B cell (primary cell): ENCODE results near the gene SACM1L. TPM values are rescaled to one million over a fixed set of nuclear protein-coding genes. Genes with fewer than 3 reads are reported as not detected.

Experiments
- ATAC-seq: fragments of 200-7000 bp; cut with Tn5 transposase; one replicate; pipeline ENCODE4 v1.10.0; 2021; ENCODE audit warnings: low read depth, mild to moderate bottlenecking, moderate number of reproducible peaks, moderate library complexity
- CTCF ChIA-PET: fragments of 350-600 bp; sonication (Branson Sonifier 250); formaldehyde crosslinking; loops from one replicate; lab custom pipeline; 2021; ENCODE audit warnings: antibody characterized with exemption, inconsistent platforms; lab: Charles Lee
- POLR2A ChIA-PET: fragments of 350-600 bp; sonication (Branson Sonifier 250); formaldehyde crosslinking; loops from one replicate; lab custom pipeline; 2021; ENCODE audit warnings: antibody characterized with exemption; lab: Charles Lee
- DNase-seq: peaks from one replicate; pipeline ENCODE4 v3.0.0; 2013
- H2AFZ ChIP-seq: 2 replicates; pipeline ENCODE4 v1.6.1; 2012; ENCODE audit warnings: mild to moderate bottlenecking, low read depth, low read length; ENCODE audit not compliant: insufficient read depth, poor library complexity, severe bottlenecking
- H3K27ac ChIP-seq, 2 donors: 1 replicate in 1 of 2; 2 replicates in 1 of 2; pipeline ENCODE4 v1.5.1; 2012 to 2013; ENCODE audit warnings: low read length in 2 of 2, mild to moderate bottlenecking in 2 of 2, moderate library complexity in 1 of 2
- H3K27me3 ChIP-seq, 4 experiments: fragments of 200-600 bp in 1 of 4; sonication (generic) in 1 of 4; replicated peaks in 1 of 4; 1 replicate in 2 of 4; 2 replicates in 2 of 4; pipeline versions ENCODE4 v1.6.1 to v1.7.0; 2013 to 2016; ENCODE audit warnings: low read length in 3 of 4, mild to moderate bottlenecking in 2 of 4, mixed read lengths in 1 of 4, moderate library complexity in 1 of 4; ENCODE audit not compliant: insufficient read depth in 4 of 4, control insufficient read depth in 3 of 4; ENCODE audit errors: control extremely low read depth in 1 of 4
- H3K36me3 ChIP-seq, 2 experiments: replicated peaks in 1 of 2; 1 replicate in 1 of 2; 2 replicates in 1 of 2; pipeline versions ENCODE4 v1.6.1 to v1.7.1; 2013; ENCODE audit warnings: low read length in 1 of 2; ENCODE audit not compliant: insufficient read depth in 2 of 2, control insufficient read depth in 1 of 2; ENCODE audit errors: control extremely low read depth in 1 of 2, extremely low read depth in 1 of 2
- H3K4me1 ChIP-seq, 2 donors: fragments of 200-600 bp in 1 of 2; sonication (generic) in 1 of 2; 1 replicate in 1 of 2; 2 replicates in 1 of 2; pipeline versions ENCODE4 v1.5.1 to v1.6.1; 2013 to 2017; ENCODE audit warnings: low read length in 2 of 2; ENCODE audit not compliant: control insufficient read depth in 2 of 2, insufficient read depth in 2 of 2
- H3K4me2 ChIP-seq: replicated peaks from 2 replicates; pipeline ENCODE3; 2012; ENCODE audit warnings: mild to moderate bottlenecking, low read depth, low read length; ENCODE audit not compliant: poor library complexity, severe bottlenecking
- H3K4me3 ChIP-seq, 5 experiments: fragments of 200-600 bp in 1 of 5; sonication (generic) in 1 of 5; 1 replicate in 3 of 5; 2 replicates in 2 of 5; pipeline versions ENCODE4 v1.5.1 to v1.7.0; 2011 to 2016; ENCODE audit warnings: low read length in 4 of 5, mild to moderate bottlenecking in 4 of 5, low read depth in 2 of 5, control low read depth in 1 of 5, moderate library complexity in 1 of 5; ENCODE audit not compliant: insufficient read depth in 1 of 5; ENCODE audit errors: control extremely low read depth in 1 of 5, extremely low read depth in 1 of 5
- H3K79me2 ChIP-seq: fragments of 200-600 bp; sonication (generic); one replicate; pipeline ENCODE4 v1.6.0; 2016; ENCODE audit warnings: low read length; ENCODE audit not compliant: control insufficient read depth, insufficient read depth
- H3K9ac ChIP-seq: fragments of 200-600 bp; sonication (generic); 2 replicates; pipeline ENCODE4 v1.6.1; 2017; ENCODE audit warnings: mild to moderate bottlenecking, low read length, moderate library complexity
- H3K9me3 ChIP-seq, 3 donors: one replicate each; pipeline versions ENCODE4 v1.6.1 to v1.7.1; 2013; ENCODE audit warnings: low read length in 2 of 3; ENCODE audit not compliant: control insufficient read depth in 2 of 3, insufficient read depth in 1 of 3; ENCODE audit errors: control extremely low read depth in 1 of 3
- H4K20me1 ChIP-seq: 2 replicates; pipeline ENCODE4 v1.6.0; 2012; ENCODE audit warnings: mild to moderate bottlenecking, low read length; ENCODE audit not compliant: insufficient read depth, control insufficient read depth, poor library complexity, severe bottlenecking
- H3K27ac Mint-ChIP-seq: one replicate; pipeline ENCODE4 v1.8.0; 2021; ENCODE audit warnings: mixed read lengths
- H3K27me3 Mint-ChIP-seq: one replicate; pipeline ENCODE4 v1.8.0; 2021; ENCODE audit warnings: mixed read lengths
- H3K4me1 Mint-ChIP-seq: one replicate; pipeline ENCODE4 v1.8.0; 2021; ENCODE audit warnings: mixed read lengths
- H3K4me3 Mint-ChIP-seq: one replicate; pipeline ENCODE4 v1.8.0; 2021; ENCODE audit warnings: mixed read lengths
- H3K9me3 Mint-ChIP-seq: one replicate; pipeline ENCODE4 v1.8.0; 2022; ENCODE audit warnings: mixed read lengths; ENCODE audit not compliant: insufficient read depth
- CTCF ChIP-seq: fragments of 200-600 bp; IDR thresholded peaks from one replicate; pipeline ENCODE4 v1.8.0; 2022; ENCODE audit warnings: antibody characterized with exemption, mild to moderate bottlenecking
- EZH2 ChIP-seq: IDR thresholded peaks from 2 replicates; pipeline ENCODE4 v1.6.1; 2012; ENCODE audit warnings: borderline replicate concordance, low read depth, mild to moderate bottlenecking, moderate library complexity, low read length; ENCODE audit not compliant: insufficient read depth, poor library complexity, severe bottlenecking
- WGBS: methylation state at CpG from one replicate; pipeline ENCODE4 v1.1.5; 2013; ENCODE audit warnings: missing lambda C conversion rate; ENCODE audit not compliant: insufficient coverage; 5-methylcytosine and 5-hydroxymethylcytosine counted together
- intact Hi-C: fragments of 100-400 bp; cut with micrococcal nuclease; formaldehyde crosslinking; loops from one replicate; pipeline ENCODE4 v1.10.0; 2022
- polyA plus RNA-seq: library from polyadenylated mRNA; depleted of rRNA; stranded (reverse); fragments of >200 nt; gene quantifications from 2 replicates; pipeline ENCODE4 v1.2.3, GENCODE V29; 2012
- total RNA-seq, 2 donors: library from RNA; stranded (reverse); fragments of 120-200 nt in 1 of 2; gene quantifications; 1 replicate in 1 of 2; 2 replicates in 1 of 2; pipeline versions ENCODE4 v1.2.3 to v1.2.4, GENCODE V29; 2013 to 2022

The SACM1L gene
- total and polyA plus RNA-seq, 2 donors (not counting 1 experiment from before 2014, with no cell fraction given), result 20.7 to 85.7 TPM

- peak overlapping the region in 1 of 2 donors; percentile 66 for H3K27ac ChIP-seq
- H3K4me2 ChIP-seq, result peak overlapping the region; percentile 15
- no peaks in the 10 kb centered on the region for H3K27me3 Mint-ChIP-seq
- H3K27me3 ChIP-seq, result no peaks in the 10 kb centered on the region
- H3K9me3 ChIP-seq, result peaks cover 0 to 5% (median 4%) of the 10 kb centered on the region in 3 donors
- H3K9ac ChIP-seq, result no peak overlapping the region
- ChIA-PET POLR2A (no interaction called here), CTCF (interaction anchor here (0.6 to 7.5 kb wide), 7 partner anchors 9 to 611 kb away, joined by 3 to 247 read pairs (median 6); partner anchors contain the start of gene LIMD1)
- peaks cover 0 to 32% of the 10 kb centered on the region in 2 experiments for H3K36me3 ChIP-seq
- peak overlapping the region; percentile 68 for H3K27ac Mint-ChIP-seq
- peaks cover 9% of the 10 kb centered on the region for H3K9me3 Mint-ChIP-seq
- peaks cover 84% of the 10 kb centered on the region for H3K79me2 ChIP-seq
- no peak overlapping the region for H3K4me3 ChIP-seq
- ATAC-seq, result no peak
- no peak overlapping the region for H2AFZ ChIP-seq
- WGBS, result 94% methylated on average over 2 of the region's 3 CpGs
- peaks cover 60% of the 10 kb centered on the region for H3K4me1 Mint-ChIP-seq
- no peak for DNase-seq
- no peak for TF ChIP-seq CTCF
- TF ChIP-seq EZH2, result no peak
- H3K4me3 Mint-ChIP-seq, result no peak overlapping the region
- peaks cover 51% of the 10 kb centered on the region for H4K20me1 ChIP-seq
- H3K4me1 ChIP-seq, result peaks cover 20 to 21% of the 10 kb centered on the region in 2 donors
- intact Hi-C loops, result no loop called here
Observed at GRCh38 chr3:45653205-45653604, 36.0 kb upstream of the SACM1L start.

- H3K4me2 ChIP-seq, result no peak overlapping the region
- peaks cover 20 to 21% of the 10 kb centered on the region in 2 donors for H3K4me1 ChIP-seq
- ChIA-PET POLR2A (interaction anchor here (0.6 to 0.7 kb wide), 3 partner anchors 56 to 780 kb away, joined by 3 to 5 read pairs (median 5); no protein-coding TSS in a partner anchor), CTCF (interaction anchor here (0.6 to 7.5 kb wide), 16 partner anchors 7 to 609 kb away, joined by 3 to 247 read pairs (median 11); partner anchors contain the start of gene LIMD1)
- peak overlapping the region in 1 of 2 donors; percentile 67 for H3K27ac ChIP-seq
- peaks cover 57% of the 10 kb centered on the region for H4K20me1 ChIP-seq
- no peak for ATAC-seq
- no peak overlapping the region for H3K4me3 ChIP-seq
- H2AFZ ChIP-seq, result no peak overlapping the region
- no CpG with 5 or more reads among the region's 6 CpGs for WGBS
- H3K79me2 ChIP-seq, result peaks cover 82% of the 10 kb centered on the region
- TF ChIP-seq EZH2 (no peak), CTCF (no peak)
- DNase-seq, result no peak
- Mint-ChIP-seq H3K4me1 (peaks cover 59% of the 10 kb centered on the region), H3K4me3 (peak overlapping the region; percentile 21), H3K27ac (peak overlapping the region; percentile 54), H3K27me3 (no peaks in the 10 kb centered on the region), H3K9me3 (peaks cover 7% of the 10 kb centered on the region)
- peaks cover 0 to 4% (median under 1%) of the 10 kb centered on the region in 3 donors for H3K9me3 ChIP-seq
- intact Hi-C loops, result no loop called here
- H3K27me3 ChIP-seq, result no peaks in the 10 kb centered on the region
- peaks cover 0 to 31% of the 10 kb centered on the region in 2 experiments for H3K36me3 ChIP-seq
- H3K9ac ChIP-seq, result no peak overlapping the region
Observed at GRCh38 chr3:45654397-45654944, 34.7 kb upstream of the SACM1L start.
